ENCODE results near the gene EXOC3.

- no peak for TF ChIP-seq BHLHE40 (IDR thresholded peaks at IDR 0.05; ENCODE audit: borderline replicate concordance)
- no peak for TF ChIP-seq FOXK2 (IDR thresholded peaks at IDR 0.05)
- TF ChIP-seq FOXM1 (IDR thresholded peaks at IDR 0.05; ENCODE audit: borderline replicate concordance) = no peak
- TF ChIP-seq PKNOX1 (IDR thresholded peaks at IDR 0.05) = no peak
- no peak for TF ChIP-seq TARDBP (IDR thresholded peaks at IDR 0.05)
- TF ChIP-seq SUZ12 (IDR thresholded peaks at IDR 0.05) = no peak
- no peak for TF ChIP-seq L3MBTL2 (conservative IDR thresholded peaks at IDR 0.05)
- no peak for TF ChIP-seq SP1 (IDR thresholded peaks at IDR 0.05)
- TF ChIP-seq ZNF384 (IDR thresholded peaks at IDR 0.05) = no peak
- no peak for TF ChIP-seq ARNT (IDR thresholded peaks at IDR 0.05)
- TF ChIP-seq CTBP1 (IDR thresholded peaks at IDR 0.05; ENCODE audit: borderline replicate concordance) = no peak
Measured at GRCh38 chr5:493119-493701, 50.2 kb downstream of the EXOC3 start.
